CD4-positive, alpha-beta T cell treated with Interleukin-2 at 100 ng/mL for 4 hours (primary cell): Measurements from ENCODE around the gene CRTAC1.

Experiments
- DNase-seq: peaks from one replicate; pipeline ENCODE4 v3.0.0-alpha.2; 2020; ENCODE audit warnings: low spot score

CRTAC1 gene, protein sequence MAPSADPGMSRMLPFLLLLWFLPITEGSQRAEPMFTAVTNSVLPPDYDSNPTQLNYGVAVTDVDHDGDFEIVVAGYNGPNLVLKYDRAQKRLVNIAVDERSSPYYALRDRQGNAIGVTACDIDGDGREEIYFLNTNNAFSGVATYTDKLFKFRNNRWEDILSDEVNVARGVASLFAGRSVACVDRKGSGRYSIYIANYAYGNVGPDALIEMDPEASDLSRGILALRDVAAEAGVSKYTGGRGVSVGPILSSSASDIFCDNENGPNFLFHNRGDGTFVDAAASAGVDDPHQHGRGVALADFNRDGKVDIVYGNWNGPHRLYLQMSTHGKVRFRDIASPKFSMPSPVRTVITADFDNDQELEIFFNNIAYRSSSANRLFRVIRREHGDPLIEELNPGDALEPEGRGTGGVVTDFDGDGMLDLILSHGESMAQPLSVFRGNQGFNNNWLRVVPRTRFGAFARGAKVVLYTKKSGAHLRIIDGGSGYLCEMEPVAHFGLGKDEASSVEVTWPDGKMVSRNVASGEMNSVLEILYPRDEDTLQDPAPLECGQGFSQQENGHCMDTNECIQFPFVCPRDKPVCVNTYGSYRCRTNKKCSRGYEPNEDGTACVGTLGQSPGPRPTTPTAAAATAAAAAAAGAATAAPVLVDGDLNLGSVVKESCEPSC

DNA sequence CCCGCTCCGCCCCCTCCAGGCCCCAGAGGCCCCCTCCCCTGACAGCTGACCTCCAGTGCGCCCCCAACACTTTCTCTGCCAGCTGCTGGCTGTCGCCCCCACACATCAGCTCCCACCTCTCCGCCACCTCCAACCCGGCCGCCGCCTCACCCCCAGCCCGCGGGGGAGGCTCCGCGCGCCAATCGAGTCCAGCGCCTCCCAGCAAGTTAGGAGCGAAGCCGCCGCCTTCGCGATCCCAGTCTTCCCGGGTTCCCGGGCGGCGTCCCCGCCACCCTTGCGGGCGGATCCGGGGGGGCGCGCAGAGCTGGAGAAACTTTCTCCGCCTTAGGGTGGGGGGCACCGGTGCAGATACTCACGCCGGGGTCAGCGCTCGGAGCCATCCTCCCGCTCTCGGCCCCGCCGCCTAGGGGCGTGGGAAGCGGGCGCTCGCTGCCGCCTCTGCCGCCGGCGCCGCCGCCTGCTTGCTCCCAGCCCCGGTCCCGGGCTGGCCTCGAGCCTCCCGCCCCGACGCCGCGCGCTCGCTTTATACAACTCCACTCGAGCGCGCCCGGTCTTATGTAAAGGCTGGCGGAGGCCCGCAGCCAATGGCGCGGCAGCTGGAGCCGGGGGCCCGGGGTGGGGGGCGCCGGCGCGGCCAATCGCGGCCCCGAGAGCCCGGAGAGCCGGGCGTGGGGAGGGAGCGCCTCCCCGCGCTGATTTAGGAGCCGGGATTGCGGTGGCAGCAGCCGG, at the start of gene CRTAC1:
CRTAC1 (minus strand) TSS at position 529 of the 729 bp plus-strand sequence; CDS start at position 380, 149 bp downstream.
- DNase-seq = no peak

GRCh38 chr10:98078774-98079173, 48.4 kb upstream of the CRTAC1 start:
- DNase-seq = no peak

- no peak for DNase-seq
These were observed 46.8 kb upstream of the CRTAC1 start for GRCh38 chr10:98077223-98077622.

- DNase-seq = no peak
These were observed 45.7 kb upstream of the CRTAC1 start for GRCh38 chr10:98076086-98076485.

GRCh38 chr10:98074315-98074911, 44.0 kb upstream of the CRTAC1 start:
- DNase-seq = no peak

- no peak for DNase-seq
These were observed 36.7 kb upstream of the CRTAC1 start for GRCh38 chr10:98067165-98067564.

DNA sequence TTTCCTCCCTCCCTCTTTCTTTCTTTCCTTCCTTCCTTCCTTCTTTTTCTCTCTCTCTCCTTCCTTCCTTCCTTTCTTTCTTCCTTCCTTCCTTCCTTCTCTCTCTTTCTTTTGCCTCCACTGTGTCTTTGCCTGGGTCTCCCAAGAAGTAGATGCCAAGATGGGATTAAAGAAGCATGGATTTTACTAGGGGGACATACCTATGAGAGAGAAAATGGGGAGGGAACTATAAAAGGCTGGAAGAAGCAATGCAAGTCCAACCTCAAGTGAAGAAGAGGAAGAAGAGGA, 33.3 kb upstream of the CRTAC1 start:
- DNase-seq = no peak

DNA sequence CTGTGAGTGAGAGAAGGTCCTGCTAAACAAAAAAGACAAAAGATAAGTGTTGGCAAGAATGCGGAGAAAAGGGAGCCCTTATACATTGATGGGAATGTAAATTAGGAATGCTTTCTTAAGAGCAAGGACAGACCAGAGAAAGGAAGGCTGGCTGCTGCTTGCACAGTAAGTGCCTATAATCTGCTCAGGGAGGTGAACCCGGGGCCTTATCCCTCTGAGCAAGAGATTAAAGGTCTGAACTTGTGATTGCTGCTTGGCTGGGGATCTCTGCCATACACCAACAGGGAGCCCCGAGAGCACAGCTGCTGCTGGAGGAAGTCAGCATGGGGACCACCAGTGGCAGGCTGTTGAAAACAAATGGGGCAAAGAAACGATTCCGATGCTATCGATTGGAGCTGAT, 32.0 kb upstream of the CRTAC1 start:
- no peak for DNase-seq

GRCh38 chr10:98060079-98060478, 29.7 kb upstream of the CRTAC1 start:
- DNase-seq = no peak

DNA sequence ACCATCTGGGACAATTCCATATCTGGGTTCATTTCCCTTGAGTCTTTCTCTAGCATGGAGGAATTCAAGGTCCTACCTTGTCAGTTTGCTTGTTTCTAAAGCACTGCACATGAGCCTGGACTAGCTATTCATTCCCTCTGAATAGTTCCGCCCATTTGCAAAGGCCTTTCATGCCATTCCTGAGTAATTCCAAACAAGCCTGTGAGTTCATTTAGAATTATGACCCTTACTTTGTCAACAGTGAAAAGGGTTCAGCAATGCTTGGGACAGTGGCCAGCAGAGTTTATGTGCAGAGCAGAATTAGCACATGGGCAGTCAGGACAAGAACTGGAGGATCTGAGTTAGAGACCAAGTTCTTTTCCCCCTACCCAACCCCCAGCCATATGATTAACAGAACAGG, 27.9 kb upstream of the CRTAC1 start:
- no peak for DNase-seq

DNA sequence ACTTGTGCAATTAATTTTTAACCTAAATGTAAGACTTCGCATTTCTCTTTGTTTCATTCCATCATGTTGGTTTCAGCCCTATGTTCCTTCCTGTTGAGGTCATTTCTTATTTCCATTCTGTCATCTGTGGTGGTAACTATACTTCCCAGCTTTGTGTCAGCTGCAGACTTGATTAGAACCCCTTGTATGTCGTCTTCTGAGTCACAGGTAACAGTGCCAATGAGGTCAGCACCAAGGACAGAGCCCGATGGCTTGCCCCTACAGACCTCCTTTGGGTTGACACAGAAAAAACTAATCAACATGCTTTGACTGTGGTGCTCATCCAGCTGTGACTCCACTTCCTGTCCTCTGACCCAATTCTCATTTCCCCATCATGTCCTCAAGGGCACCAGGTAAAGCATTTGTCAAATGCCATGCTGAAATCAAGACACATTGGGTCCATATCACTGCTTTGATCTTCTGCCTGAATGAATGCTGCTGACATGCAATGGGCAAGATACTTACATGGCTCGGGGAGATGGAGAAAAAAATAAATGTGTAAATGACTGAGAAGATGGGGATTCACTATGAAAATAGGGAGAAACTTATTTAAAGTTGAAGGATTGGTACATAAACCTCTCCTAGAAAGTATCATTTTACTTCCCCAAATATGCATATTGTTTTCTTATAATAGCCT, 25.6 kb upstream of the CRTAC1 start:
- no peak for DNase-seq

DNA sequence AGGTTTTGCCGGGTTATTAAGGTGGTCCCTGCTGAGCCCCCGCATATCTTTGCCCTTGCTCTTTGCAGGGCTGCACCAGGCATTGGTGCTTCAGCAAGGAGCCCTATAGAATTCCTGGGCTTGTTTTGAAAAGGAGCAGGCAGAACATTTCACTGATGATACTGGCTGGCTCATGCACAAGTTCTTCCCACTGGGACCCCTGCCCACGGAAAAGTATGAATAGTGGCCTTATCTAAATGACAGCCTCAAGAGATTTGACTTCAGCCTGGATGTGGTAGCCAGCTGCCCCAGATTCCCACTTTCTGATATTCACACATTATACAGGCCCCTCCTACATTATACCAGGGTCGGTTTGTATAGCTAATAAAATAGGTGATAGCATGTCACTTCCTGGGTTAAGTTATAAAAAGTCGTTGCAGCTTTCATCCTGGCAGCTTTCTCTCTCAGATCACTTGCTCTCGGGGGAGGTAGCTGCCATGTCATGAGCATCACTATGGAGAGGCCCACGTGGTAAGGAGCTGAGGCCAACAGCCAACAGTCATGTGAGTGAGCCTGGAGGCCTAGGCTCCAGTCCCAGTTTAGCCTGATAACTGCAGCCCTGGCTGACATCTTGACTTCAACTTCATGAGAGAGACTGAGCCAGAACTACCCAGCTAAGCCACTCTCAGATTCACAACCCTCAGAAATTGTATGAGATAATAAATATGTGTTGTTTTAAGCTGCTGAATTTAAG, 16.8 kb upstream of the CRTAC1 start:
- DNase-seq = no peak

GRCh38 chr10:98045785-98046389, 15.5 kb upstream of the CRTAC1 start:
- peak; percentile 60 for DNase-seq

GRCh38 chr10:98041352-98042043, 11.1 kb upstream of the CRTAC1 start:
- DNase-seq = peak; percentile 27

- DNase-seq = no peak
These were observed 9.4 kb upstream of the CRTAC1 start for GRCh38 chr10:98039690-98040381.

- DNase-seq = no peak
These were observed 7.9 kb upstream of the CRTAC1 start for GRCh38 chr10:98038288-98038687.

DNA sequence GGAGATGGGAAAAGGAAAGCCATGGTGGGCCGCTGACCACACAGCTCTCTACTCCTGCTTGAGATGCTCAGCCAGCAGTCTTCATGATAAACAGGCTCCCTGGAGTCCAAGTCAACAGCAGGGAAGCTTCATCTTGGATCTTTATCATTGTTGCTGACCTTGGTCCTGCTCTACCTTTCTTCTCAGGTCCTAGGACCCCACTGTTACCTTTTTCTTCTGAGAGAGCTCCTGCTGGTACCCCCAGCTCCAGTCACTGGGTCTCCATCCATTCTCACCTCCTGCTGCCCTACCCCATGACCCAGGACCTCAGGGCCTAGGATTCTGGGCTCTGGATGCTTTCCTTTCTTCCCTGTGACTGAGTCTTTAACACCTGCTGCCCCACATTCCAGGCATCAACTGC, 5.2 kb upstream of the CRTAC1 start:
- DNase-seq = no peak

DNA sequence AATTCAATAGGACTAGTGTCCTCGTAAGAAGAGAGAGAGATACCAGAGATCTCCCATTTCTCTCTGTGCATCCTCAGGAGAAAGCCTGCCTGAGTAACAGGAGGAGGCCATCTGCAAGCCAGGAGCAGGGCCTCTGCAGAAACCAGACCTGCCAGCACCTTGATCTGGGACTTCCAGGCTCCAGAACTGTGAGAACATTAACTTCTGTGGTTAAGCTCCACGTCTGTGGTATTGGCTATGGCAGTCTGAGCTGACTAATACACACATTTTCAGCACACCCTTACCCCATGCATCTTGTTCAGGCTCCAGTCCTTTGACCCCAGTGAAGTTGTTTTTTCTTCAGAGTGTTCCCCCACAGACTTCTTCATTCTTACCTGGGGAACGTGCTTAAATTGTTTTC, 3.1 kb upstream of the CRTAC1 start:
- no peak for DNase-seq

- DNase-seq = no peak
These were observed 1.0 kb upstream of the CRTAC1 start for GRCh38 chr10:98031440-98031839.

- no peak for DNase-seq
These were observed 590 bp upstream of the CRTAC1 start for GRCh38 chr10:98030991-98031431.
